GM10266 (cell line): ENCODE measurements around the gene GNAI2.

Experiments
- DNase-seq: peaks from one replicate; pipeline ENCODE4 v3.0.0; 2012; ENCODE audit errors: extremely low spot score
- CTCF ChIP-seq: IDR thresholded peaks from 2 replicates; pipeline ENCODE4 v1.5.1; 2012; ENCODE audit warnings: mild to moderate bottlenecking, low read depth; ENCODE audit not compliant: control insufficient read depth, insufficient read depth; ENCODE audit errors: missing control alignments

The GNAI2 gene

GRCh38 chr3:50196253-50196801 is 39.7 kb upstream of the GNAI2 start:
- DNase-seq = no peak
- TF ChIP-seq CTCF = no peak

GRCh38 chr3:50201573-50202315 is 34.3 kb upstream of the GNAI2 start:
- no peak for TF ChIP-seq CTCF
- no peak for DNase-seq

- TF ChIP-seq CTCF = no peak
- DNase-seq = no peak
Observed at GRCh38 chr3:50202353-50203112, 33.5 kb upstream of the GNAI2 start.

- TF ChIP-seq CTCF = no peak
- DNase-seq = no peak
Observed at GRCh38 chr3:50203113-50203808, 32.7 kb upstream of the GNAI2 start.

GRCh38 chr3:50203809-50204803 is 31.9 kb upstream of the GNAI2 start:
- DNase-seq = no peak
- no peak for TF ChIP-seq CTCF

GRCh38 chr3:50204804-50205412 is 31.1 kb upstream of the GNAI2 start, which contains the start of gene SLC38A3:
Gene SLC38A3 (plus strand): TSS chr3:50205271. CDS start chr3:50214200, 8,929 bp downstream.
- no peak for DNase-seq
- TF ChIP-seq CTCF = no peak
